D721Med (cell line): ENCODE measurements around the gene HNF1A.

Experiments
- DNase-seq: peaks from one replicate; pipeline ENCODE4 v3.0.0; 2011; ENCODE audit warnings: low spot score; ENCODE audit not compliant: insufficient read length
- FAIRE-seq: peaks from 2 replicates; lab custom pipeline; 2011; peaks lifted over from hg19 to GRCh38; lab: Jason Lieb, UNC
- CTCF ChIP-seq: IDR thresholded peaks from 2 replicates; pipeline ENCODE4 v1.5.1; 2012; ENCODE audit warnings: mild to moderate bottlenecking, control low read depth; ENCODE audit not compliant: insufficient read depth; ENCODE audit errors: missing control alignments

HNF1A gene

GRCh38 chr12:121003650-121004049 lies 25.3 kb downstream of the HNF1A start:
- no peak for TF ChIP-seq CTCF
- FAIRE-seq (no peak), DNase-seq (no peak)

DNA sequence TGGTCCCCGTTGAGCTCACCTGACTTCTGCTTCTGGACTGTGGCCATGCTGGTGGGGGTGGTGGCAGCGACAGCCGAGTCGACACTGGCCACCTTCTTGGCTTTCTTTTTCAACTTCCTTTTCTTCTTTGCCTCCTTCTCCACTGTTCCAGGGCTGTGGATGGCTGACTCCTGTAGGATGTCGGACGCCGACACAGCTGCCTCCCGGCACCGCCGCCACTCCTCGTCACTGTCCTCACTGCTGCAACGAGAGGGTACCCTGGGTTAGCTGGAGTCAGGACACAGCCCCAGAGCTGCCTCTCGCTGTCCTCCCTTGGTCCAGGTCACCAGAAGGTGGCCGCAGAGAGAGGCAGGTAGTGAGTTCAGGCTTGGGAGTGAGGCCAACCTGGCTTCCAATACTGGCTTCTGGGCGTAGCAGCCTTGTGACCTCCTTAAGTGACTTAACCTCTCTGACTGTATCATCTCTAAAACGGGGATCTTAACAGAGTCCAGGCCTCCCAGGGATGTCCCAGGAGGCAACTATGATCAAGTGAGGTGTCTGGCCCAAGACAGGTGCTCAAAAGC lies 26.0 kb downstream of the HNF1A start:
- no peak for TF ChIP-seq CTCF
- no peak for DNase-seq
- no peak for FAIRE-seq

- TF ChIP-seq CTCF: peak; percentile 38
- DNase-seq (no peak), FAIRE-seq (no peak)
Observed at GRCh38 chr12:121005346-121005815, 27.0 kb downstream of the HNF1A start.

DNA sequence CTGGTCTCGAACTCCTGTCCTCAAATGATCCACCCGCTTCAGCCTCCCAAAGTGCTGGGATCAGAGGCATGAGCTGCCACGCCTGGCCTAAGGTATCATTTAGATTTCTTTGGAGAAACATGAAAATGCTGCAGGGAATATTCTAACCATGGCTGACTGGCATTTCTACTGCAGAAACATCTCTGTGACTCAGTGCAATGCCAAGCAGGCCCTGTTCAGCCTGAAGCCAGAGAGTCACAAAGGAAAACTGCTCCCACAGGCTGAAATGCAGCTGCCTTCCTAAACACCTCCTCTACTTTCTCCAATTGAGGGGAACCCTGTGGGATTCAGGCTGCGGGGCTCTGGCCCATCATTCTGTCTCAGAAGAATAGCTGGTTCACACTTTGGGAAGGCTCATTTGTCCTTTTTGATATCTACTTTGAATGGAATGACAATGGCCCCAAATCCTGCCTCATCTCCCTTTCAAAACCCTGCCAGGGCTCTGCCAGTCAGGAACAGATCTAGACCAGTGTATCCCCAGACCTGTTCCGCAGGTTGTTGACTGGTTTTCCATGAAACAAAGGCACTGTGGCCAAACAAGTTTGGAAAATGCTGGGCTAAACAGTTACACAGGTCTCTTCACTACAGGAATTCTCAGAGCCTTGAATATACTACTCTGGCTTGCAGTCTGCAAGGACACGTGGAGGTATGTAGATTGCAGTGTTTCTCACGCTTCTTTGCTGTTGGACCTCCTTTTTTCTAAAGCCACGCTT lies 30.2 kb downstream of the HNF1A start:
- no peak for TF ChIP-seq CTCF
- FAIRE-seq: no peak
- no peak for DNase-seq

DNA sequence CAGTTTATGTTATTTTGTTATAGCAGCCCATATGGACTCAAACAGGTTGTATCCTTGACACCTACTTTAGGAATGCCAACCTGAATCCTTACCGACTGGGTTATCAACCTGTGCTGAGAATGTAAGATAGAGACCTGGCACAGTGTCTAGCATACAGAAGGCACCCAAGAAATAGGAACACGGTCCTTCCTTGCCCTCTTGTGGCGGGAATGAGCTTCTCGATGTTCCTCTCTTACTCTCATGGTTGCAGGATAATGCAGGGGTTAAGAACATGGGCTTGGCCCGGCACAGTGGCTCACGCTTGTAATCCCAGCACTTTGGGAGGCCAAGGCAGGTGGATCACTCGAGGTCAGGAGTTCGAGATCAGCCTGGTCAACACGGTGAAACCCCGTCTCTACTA lies 31.4 kb downstream of the HNF1A start:
- peak; percentile 42 for TF ChIP-seq CTCF
- DNase-seq (no peak), FAIRE-seq (no peak)

DNA sequence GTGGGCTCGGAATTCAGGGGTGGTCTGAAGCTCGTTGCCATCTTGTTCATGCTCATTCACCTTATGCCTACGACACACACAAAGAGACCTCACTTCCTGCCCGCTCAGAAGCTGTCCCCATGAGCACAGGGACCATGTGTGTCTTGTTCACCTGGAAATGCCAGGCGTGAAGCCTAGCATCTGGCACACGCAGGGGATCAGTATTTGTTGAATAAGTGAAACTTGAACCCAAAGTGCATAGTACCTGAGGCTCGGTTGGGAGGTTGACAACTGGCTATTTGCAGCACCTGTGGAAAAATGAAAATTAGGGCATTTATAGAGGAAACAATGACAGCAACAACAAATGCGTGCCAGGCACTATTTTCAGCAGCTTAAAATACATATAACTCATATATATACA lies 32.5 kb downstream of the HNF1A start:
- DNase-seq: no peak
- no peak for FAIRE-seq
- TF ChIP-seq CTCF: no peak

GRCh38 chr12:121011820-121012219 lies 33.5 kb downstream of the HNF1A start:
- no peak for TF ChIP-seq CTCF
- FAIRE-seq (no peak), DNase-seq (no peak)
